RPMI7951 (cell line): ENCODE results near the gene PKD2L1. TPM values are rescaled to one million over a fixed set of nuclear protein-coding genes. Genes with fewer than 3 reads are reported as not detected.
"Not testable (repeated sequence)": the region's sequence is repeated elsewhere in the genome, so short reads cannot be mapped to it uniquely, and the experiment has no call there.

Experiments
- DNase-seq: peaks from one replicate; pipeline ENCODE4 v3.0.0-alpha.2; 2012; ENCODE audit warnings: low read depth
- total RNA-seq: library from RNA; depleted of rRNA; stranded (reverse); fragments of >200 nt; shearing (Covaris generic); gene quantifications from 2 replicates; pipeline ENCODE4 v1.2.3, GENCODE V29; 2014; rRNA removed

PKD2L1 gene
- not detected in 2 replicates for total RNA-seq

DNA sequence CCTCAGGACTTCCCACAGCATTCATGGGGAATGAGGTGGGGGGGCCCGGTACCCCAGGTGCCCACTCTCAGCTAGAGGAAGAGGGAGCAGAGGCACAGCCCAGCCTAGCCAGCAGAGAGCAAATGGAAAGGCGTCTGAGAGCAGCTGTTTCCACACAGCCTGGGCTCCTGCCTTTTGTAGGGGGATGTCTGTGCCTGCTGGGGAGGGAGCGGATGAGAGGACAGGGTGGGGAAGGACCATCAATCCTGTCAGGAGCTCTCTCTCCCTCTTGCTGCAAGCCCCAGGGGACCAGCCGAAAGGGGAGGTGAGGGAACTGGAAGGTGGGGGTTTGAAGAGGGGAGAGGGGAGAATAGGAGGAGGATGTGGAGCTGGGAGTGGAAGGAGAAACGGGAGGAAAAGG, at the start of gene PKD2L1:
Gene PKD2L1, minus strand, starts transcription at position 150 of the 400 bp plus-strand sequence. Its CDS starts 125 bp downstream, at position 25.
- no peak for DNase-seq

DNA sequence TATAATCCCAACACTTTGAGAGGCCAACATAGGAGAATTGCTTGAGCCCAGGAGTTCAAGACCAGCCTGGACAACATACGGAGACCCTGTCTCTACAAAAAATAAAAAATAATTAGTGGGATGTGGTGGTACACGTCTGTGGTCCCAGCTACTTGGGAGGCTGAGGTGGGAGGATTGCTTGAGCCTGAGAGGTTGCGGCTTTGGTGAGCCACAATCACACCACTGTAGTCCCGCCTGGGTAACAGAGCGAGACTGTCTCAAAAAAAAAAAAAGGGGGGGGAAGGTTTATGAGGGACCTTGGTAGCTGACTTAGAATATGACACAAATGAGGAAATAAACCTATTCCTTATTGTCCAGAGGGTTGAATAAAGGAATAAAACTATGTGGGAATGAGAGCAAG, 47.8 kb upstream of the PKD2L1 start:
- DNase-seq, result no peak

DNA sequence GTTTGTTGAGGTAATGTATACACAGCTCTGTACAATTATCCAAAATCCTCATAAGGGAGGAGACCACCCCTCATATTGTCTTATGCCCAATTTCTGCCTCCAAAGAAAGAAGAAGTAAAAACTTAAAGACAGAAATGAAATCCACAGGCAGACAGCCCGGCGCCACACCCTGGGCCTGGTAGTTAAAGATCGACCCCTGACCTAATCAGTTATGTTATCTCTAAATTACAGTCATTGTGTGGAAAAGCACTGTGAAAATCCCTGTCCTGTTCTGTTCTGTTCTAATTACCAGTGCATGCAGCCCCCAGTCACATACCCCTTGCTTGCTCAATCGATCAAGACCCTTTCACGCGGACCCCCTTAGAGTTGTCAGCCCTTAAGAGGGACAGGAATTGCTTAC, 46.6 kb upstream of the PKD2L1 start:
- not testable (repeated sequence) for DNase-seq

DNA sequence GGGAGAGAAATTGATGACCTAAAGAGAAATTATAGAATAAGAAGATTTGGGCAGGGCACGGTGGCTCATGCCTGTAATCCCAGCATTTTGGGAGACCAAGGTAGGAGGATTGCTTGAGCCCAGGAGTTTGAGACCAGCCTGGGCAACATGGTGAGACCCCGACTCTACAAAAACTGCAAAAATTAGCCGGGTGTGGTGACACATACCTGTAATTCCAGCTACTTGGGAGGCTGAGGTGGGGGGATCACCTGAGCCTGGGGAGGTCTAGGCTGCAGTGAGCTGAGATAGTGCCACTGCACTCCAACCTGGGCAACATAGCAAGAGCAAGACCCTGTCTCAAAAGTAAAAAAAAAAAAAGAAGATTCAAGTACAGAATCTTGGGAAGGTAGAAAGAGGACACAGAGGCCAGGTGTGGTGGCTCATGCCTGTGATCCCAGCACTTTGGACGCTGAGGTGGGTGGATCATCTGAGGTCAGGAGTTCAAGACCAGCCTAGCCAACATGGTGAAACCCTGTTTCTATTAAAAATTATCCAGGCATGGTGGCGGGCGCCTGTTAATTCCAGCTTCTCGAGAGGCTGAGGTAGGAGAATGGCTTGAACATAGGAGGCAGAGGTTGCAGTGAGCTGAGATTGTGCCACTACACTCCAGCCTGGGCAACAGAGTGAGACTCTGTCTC, 44.8 kb upstream of the PKD2L1 start:
- not testable (repeated sequence) for DNase-seq

DNA sequence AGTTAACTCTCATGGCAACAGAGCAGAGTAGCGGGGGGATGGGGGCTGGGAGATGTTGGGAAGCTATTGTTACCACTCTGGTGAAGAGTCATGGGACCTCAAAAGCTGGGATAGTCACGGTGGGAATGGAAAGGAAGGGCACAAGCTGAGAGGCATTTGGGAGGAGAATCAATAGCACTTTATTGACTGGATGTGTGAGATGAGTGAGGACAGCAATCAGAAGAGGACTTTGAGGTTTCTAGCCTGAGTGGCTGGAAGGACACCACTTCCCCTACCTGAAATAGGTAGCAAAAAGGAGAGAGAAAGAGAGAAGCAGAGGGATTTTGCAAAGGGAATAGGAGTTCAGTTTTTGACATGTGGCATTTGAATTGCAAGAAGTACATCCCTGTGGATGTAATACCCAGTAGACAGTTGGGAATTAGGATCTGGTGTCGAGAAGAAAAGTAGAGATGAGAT, 44.2 kb upstream of the PKD2L1 start:
- no peak for DNase-seq

DNA sequence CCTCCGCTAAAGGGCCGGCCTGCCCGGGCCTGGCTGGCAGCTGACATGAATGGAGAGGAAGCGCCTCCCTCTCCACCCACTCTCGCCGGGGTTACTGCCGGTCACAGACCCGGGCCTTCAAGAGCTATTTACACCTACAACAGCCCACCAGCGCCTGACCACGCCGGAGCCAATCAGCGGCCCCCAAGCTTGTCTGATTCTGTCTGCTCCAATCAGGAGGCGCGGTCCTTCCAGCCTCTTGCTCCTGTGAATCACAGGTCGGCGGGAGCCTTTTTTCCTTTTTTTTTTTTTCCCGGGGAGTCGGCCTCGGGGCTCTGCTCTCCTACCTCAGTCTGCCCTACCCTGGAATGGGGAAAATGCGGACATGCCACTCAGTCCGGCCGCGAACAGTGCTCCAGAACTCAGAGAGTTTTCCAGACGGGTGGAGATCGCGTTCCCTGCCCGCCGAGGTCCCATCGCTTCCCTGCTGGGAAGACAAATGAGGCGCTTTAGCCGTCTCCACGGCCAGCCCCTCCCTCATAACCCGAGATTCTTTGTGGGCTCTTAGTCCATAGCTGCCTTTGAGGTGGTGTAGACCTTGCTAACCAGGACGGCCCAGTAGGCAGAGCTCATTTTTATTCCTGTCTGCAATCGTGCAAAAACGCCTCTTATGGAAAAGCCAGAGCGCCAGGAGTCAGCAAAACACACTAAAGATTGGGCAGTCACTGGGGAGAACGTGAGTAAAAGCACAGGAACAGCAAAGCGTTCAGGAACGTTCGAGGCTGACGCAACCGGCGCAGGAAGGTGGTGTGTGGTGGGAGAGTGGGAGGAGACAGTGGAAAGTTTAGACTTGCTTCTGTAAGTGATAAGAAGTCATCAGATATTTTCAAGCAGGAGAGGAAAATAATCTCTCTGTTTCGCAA, 43.5 kb upstream of the PKD2L1 start:
- peak; percentile 99 for DNase-seq

DNA sequence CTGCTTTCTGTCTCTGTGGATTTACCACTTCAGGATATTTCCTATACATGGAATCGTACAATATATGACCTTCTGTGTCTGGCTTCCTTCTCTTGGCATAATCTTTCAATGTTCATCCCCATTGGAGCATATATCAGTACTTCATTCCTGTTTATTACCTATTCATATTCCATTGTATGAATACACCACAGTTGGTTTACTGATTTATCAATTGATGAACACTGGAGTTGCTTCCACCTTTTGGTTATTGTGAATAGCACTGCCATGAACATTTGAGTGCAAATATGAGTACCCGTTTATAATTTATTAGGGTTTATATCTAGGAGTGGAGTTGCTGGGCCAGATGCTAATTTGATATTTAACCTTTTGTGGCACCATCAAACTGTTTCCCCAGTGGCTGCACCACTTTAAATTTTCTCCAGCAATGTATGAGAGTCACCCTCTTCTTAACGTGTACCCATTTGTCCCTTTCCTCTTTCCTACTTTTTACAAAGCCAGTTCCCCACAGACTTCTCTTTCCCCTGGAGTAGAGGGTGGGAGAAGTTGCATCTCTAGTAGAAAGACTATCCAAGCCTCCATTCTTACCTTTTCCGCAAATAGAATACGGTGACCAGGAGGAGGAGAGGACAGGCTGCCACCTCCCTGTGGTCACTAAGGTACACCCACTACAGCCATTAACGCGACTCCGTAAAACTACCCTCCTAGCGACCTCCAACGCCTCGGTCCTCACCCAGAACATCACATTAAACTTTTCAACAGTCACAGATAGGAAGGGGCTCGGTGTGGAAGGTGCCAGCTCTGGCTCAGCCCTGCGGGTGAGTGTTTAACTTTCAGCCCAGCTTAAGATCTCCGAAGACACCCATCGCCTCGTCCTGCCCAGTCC, 42.6 kb upstream of the PKD2L1 start:
- no peak for DNase-seq

DNA sequence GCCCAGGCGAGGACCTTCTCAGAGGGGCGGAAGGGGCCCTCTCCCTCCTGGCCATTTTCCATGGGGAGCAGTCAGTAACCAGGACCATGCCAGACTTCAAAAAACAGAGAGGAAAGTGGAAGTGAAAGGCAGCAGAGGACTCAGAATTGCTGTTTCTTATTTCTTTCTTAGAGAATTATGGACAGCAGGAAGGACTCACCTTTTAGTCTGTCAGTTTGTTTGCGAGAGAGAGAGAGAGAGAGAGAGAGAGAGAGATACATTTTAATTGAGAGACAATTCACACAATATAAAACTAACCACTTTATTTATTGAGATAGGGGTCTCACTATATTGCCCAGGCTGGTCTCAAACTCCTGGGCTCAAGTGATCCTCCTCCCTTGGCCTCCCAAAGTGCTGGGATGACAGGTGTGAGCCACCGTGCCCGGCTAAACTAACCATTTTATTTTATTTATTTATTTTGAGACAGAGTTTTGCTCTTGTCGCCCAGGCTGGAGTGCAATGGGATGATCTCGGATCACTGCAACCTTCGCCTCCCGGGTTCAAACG, 41.5 kb upstream of the PKD2L1 start:
- DNase-seq, result no peak

DNA sequence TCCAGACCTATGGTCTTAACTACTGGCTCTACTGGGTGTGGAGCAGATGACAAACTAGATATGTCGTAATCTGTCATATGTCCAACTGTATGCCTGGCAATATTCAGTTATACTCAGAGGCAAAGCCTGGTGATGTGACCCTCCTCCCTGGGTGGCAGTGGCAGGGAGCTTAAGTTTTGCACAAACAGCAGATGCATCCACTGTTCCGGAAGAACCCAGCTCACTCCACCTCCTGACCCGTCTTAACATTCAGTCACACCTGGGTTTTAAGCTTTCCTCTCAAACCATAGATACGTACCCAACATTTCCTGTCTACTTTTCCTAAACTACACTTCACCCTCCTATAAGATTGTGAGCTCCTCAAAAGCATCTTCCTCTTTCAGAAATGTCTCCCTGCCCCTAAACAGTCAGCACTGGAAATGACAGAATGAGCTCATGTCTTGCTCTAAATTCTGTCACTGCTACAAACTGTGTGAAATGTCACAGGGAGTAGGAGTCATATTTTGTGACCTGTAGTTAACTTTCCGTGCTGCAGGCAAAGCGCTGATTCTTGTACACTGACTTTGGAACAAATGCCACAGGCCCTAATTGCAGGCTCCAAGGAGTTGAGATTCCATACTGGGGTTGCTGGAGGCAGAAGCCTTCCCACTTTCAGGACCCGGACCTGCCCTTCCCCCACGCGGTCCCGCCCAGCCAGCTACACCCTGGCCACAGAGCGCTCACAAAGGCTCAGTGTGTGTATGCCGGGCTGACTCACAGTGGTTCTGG, 40.9 kb upstream of the PKD2L1 start:
- peak; percentile 93 for DNase-seq

DNA sequence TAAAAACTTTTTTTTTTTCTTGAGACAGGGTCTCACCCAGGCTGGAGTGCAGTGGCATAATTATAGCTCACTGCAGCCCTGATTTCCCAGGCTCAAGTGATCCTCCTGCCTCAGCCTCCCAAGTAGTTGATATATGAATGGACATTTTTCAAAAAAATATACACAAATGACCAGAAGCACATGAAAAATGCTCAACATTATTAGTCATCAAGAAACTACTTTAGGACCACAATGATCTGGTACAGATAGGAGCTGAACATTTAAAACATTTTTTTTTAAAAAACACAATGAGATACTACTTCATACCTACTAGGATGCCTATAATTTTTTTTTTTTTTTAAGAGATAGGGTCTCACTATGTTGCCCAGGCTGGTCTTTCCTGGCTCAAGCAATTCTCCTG, 38.7 kb upstream of the PKD2L1 start:
- DNase-seq, result no peak

DNA sequence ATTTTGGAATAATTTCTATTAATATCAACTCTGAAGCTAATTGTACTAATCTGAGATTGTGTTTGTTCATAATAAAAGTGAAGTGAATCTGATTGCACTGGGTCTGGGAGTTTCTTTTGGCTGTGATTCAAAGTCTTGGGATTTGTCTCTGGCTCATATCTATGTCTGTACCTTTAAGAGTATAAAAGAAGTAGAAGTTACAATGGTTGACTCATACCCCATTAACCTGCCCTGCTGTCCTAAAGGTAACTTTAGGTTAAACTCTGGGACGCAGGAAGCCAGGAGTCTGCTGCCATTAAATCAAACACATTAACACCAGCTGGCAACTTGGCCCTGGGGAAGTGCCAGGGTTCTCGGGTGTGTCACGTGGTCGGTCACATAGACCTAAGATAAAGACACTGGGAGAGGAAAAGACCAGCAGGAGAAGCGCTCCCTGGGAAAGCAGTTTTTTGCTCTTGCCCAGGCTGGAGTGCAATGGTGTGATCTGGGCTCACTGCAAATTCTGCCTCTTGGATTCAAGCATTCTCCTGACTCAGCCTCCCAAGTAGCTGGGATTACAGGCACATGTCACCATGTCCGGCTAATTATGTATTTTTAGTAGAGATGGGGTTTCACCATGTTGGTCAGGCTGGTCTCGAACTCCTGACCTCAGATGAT, 34.8 kb upstream of the PKD2L1 start:
- DNase-seq, result peak; percentile 86

DNA sequence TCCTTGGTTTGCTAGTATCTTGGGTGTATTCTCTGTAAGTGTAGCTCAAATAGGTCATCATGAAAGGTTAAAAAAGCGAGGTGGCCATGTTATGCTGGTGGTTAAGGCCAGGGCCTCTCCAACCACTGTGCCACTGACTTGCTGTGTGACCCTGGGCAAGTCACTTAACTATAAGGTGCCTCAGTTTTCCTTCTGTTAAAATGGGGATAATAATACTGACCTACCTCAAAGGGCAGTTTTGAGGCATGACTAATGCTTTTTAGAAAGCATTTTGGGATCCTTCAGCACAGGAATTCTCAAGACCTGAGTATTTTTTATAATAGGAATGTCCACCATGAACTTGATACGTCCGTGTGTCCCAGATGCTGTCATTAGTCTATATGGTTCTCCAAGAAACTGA, 34.1 kb upstream of the PKD2L1 start:
- DNase-seq, result no peak

DNA sequence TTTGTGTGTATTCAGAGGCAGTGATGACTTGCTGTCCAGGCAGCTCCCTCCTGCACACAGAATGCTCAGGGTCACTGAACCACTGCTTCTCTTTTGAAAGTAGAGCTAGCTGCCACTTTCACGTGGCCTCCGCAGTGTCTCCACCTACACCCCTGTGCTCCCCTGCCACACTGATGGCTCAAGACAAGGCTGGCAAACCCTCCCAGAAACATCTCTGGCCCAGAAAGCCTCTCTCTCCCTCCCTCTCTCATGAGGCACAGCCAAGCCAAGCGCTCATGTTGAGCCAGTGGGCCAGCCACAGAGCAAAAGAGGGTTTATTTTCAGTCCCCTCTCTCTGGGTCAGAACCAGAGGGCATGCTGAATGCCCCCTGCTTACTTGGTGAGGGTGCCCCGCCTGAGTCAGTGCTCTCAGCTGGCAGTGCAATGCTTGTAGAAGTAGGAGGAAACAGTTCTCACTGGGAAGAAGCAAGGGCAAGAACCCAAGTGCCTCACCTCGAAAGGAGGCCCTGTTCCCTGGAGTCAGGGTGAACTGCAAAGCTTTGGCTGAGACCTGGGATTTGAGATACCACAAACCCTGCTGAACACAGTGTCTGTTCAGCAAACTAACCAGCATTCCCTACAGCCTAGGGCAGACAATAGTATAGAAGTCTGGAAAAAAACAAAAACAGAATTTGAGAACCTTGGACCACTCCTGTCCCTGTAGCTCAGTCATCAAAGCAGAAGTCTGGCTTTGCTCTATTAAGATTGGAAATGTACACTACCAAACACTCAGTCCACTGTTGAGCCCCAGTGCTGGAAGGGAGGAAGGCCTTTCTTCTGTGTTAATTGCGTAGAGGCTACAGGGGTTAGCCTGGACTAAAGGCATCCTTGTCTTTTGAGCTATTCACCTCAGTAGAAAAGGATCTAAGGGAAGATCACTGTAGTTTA, 32.8 kb upstream of the PKD2L1 start:
- DNase-seq, result no peak

DNA sequence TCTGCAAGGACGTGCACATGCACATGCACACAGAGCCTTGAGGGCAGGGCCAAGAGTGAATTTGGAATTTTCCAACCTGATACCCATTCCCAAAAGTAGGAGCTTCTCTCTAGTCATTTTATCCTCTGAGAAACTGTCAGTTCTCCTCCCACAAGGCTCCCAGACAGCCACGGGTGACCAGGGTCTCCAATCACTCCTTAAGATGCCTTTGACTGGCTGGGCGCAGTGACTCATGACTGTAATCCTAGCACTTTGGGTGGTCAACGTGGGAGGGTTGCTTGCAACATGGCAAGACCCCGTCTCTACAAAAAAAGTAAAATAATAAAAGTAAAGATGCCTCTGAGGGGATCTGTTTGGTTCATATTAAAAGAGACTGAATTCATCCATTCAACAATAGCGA, 30.2 kb upstream of the PKD2L1 start:
- DNase-seq, result no peak

DNA sequence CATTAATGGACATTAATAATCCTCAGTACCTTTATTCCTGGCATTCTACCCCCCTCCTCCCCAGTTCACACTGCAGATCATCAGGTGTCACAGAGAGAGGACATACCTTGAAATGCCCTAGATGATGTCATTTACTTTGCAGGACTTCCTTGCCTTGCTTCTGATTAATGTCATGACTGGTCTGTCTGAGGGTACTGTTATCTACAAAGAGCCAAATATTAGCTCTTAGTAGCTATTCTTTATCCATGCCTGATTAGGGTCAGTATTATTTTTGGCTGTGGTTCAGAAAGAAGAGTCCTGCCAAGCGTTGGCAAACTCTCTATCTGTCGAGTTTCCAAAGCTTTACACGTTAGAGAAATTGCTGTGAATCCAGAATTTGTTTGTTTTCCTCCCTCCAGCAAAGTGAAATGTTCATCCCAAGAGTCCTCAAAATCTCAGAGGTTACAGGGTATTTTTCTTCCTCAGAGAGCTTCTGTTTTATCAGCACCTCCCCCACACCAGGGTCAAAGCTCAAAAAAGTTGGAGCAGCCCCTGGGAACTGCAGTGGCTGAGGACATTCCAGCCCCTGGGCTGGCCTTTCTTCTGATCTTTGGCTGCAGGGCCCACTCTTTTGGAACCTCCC, 29.6 kb upstream of the PKD2L1 start:
- DNase-seq, result no peak

DNA sequence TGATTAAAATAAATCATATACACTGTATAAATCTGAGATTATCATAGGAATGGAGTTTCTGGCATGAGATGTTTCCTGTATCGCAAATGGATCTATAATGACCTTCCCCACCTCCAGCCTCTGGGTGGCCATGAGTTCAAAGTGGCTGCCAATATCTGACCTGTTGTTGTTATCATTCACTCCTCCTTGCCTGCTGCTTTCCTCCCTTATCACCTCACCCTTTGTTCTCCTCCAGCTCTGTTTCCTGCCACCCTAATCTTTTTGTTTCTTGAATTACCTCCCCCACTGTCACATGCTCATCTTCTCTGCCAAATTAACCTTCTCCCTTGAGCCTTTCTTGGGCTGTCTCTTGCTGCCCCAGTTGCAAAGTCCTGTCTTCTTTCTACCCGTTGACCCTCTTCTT, 29.0 kb upstream of the PKD2L1 start:
- no peak for DNase-seq

DNA sequence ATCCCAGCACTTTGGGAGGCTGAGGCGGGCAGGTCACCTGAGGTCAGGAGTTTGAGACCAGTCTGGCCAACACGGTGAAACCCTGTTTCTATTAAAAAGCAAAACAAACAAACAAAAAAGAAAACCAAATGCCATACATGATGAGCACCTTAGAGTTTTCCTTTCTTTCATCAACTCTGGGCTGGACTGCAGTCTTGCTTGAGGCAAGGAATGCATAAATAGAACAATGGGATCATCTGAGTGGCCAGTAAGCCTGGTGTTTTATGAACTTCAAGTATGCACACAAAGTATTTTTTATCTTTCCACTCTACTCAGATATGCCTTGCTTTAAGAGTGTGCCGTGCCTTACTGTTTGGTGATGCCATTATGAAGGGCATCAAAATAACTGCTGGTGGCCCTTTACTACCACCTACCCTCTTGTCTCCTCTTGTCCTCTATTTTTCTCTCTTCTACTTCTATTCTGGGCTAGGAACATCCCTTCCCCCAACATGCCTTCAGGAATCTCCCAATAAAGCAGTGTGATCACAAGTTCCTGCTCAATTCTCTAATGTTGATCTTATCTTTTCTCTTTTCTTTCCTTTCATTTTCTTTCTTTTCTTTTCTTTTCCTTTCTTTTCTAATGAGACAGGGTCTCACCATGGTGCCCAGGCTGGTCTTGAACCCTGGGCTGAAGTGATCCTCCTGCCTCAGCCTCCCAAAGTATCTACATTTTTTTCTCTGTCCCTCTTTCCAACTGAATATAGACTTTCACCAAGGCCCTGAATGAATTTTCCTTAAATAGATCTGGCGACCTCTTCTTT, 27.2 kb upstream of the PKD2L1 start:
- no peak for DNase-seq
